Liver (tissue), 9 donors: Measurements from ENCODE around the gene UBE2N. TPM values are rescaled to one million over a fixed set of nuclear protein-coding genes. Genes with fewer than 3 reads are reported as not detected.
A peak's percentile ranks its signal among the peaks of the same experiment; 100 is the strongest.

Source experiments
- DNase-seq: peaks from one replicate; pipeline ENCODE4 v3.0.0-alpha.2; 2017; ENCODE audit warnings: low spot score
- H3K27ac ChIP-seq, 2 donors: one replicate each; pipeline ENCODE4 v1.7.0; 2013; ENCODE audit warnings: inconsistent platforms in 2 of 2, low read length in 2 of 2, control low read depth in 1 of 2, low read depth in 1 of 2, mild to moderate bottlenecking in 1 of 2
- H3K27me3 ChIP-seq, 4 donors: one replicate each; pipeline versions ENCODE4 v1.6.1 to v1.7.0; 2013; ENCODE audit warnings: low read length in 3 of 4, inconsistent platforms in 1 of 4, mild to moderate bottlenecking in 1 of 4, moderate library complexity in 1 of 4; ENCODE audit not compliant: control insufficient read depth in 4 of 4, insufficient read depth in 4 of 4
- H3K36me3 ChIP-seq, 4 donors: one replicate each; pipeline versions ENCODE4 v1.6.1 to v1.7.0; 2013; ENCODE audit warnings: low read length in 3 of 4, mild to moderate bottlenecking in 3 of 4, low read depth in 1 of 4, moderate library complexity in 1 of 4; ENCODE audit not compliant: control insufficient read depth in 4 of 4, insufficient read depth in 3 of 4
- H3K4me1 ChIP-seq, 4 donors: one replicate each; pipeline versions ENCODE4 v1.6.1 to v1.7.0; 2013; ENCODE audit warnings: low read length in 3 of 4, mild to moderate bottlenecking in 3 of 4, moderate library complexity in 1 of 4; ENCODE audit not compliant: control insufficient read depth in 4 of 4, insufficient read depth in 4 of 4
- H3K4me3 ChIP-seq, 3 donors: one replicate each; pipeline versions ENCODE4 v1.6.1 to v1.7.0; 2013; ENCODE audit warnings: low read length in 3 of 3, control low read depth in 1 of 3, low read depth in 1 of 3, mild to moderate bottlenecking in 1 of 3
- H3K9ac ChIP-seq, 2 donors: one replicate each; pipeline ENCODE4 v1.7.0; 2013; ENCODE audit warnings: low read length in 2 of 2, mild to moderate bottlenecking in 2 of 2, moderate library complexity in 2 of 2, control low read depth in 1 of 2, low read depth in 1 of 2
- H3K9me3 ChIP-seq, 4 donors: one replicate each; pipeline versions ENCODE4 v1.6.1 to v1.7.0; 2013; ENCODE audit warnings: low read length in 3 of 4; ENCODE audit not compliant: control insufficient read depth in 4 of 4
- ATF3 ChIP-seq: IDR thresholded peaks from 2 replicates; pipeline ENCODE4 v1.6.1; 2016; ENCODE audit warnings: antibody characterized with exemption
- CTCF ChIP-seq: fragments of 150-350 bp; IDR thresholded peaks from 2 replicates; pipeline ENCODE4 v1.5.1; 2017; ENCODE audit warnings: improper control_type of control experiment, low read depth, low read length; ENCODE audit not compliant: missing input control
- FOXA1 ChIP-seq: IDR thresholded peaks from 2 replicates; pipeline ENCODE4 v1.6.1; 2016; ENCODE audit warnings: antibody characterized with exemption
- FOXA2 ChIP-seq: IDR thresholded peaks from 2 replicates; pipeline ENCODE4 v1.6.1; 2016; ENCODE audit warnings: antibody characterized with exemption
- GABPA ChIP-seq, 2 donors: IDR thresholded peaks in 1 of 2; conservative IDR thresholded peaks in 1 of 2; 2 replicates each; pipeline ENCODE4 v1.6.1; 2016; ENCODE audit warnings: antibody characterized with exemption in 2 of 2, mild to moderate bottlenecking in 1 of 2, moderate library complexity in 1 of 2
- HNF4A ChIP-seq, 2 donors: conservative IDR thresholded peaks; 2 replicates each; pipeline ENCODE4 v1.6.1; 2016; ENCODE audit warnings: antibody characterized with exemption in 2 of 2, mild to moderate bottlenecking in 2 of 2
- HNF4G ChIP-seq: IDR thresholded peaks from 2 replicates; pipeline ENCODE4 v1.6.1; 2016; ENCODE audit warnings: antibody characterized with exemption
- NR2F2 ChIP-seq: IDR thresholded peaks from 2 replicates; pipeline ENCODE4 v1.6.1; 2016; ENCODE audit warnings: antibody characterized with exemption
- RAD21 ChIP-seq, 2 donors: IDR thresholded peaks; 2 replicates each; pipeline ENCODE4 v1.6.1; 2016; ENCODE audit warnings: antibody characterized with exemption in 2 of 2, mild to moderate bottlenecking in 2 of 2
- REST ChIP-seq: IDR thresholded peaks from 2 replicates; pipeline ENCODE4 v1.6.1; 2016; ENCODE audit warnings: antibody characterized with exemption, mild to moderate bottlenecking
- RXRA ChIP-seq, 2 donors: IDR thresholded peaks; 2 replicates each; pipeline ENCODE4 v1.6.1; 2017 to 2018; ENCODE audit warnings: antibody characterized with exemption in 2 of 2, mild to moderate bottlenecking in 1 of 2
- SP1 ChIP-seq: IDR thresholded peaks from 2 replicates; pipeline ENCODE4 v1.6.1; 2018; ENCODE audit warnings: antibody characterized with exemption, mild to moderate bottlenecking
- YY1 ChIP-seq: IDR thresholded peaks from 2 replicates; pipeline ENCODE4 v1.6.1; 2016; ENCODE audit warnings: antibody characterized with exemption, mild to moderate bottlenecking
- ZBTB33 ChIP-seq: IDR thresholded peaks from 2 replicates; pipeline ENCODE4 v1.6.1; 2016; ENCODE audit warnings: antibody characterized with exemption
- WGBS: extraction: QIAGEN DNeasy Blood & Tissue Kit; methylation state at CpG from one replicate; pipeline ENCODE4 v1.1.7; 2013; 5-methylcytosine and 5-hydroxymethylcytosine counted together
- polyA plus RNA-seq, 2 donors: library from polyadenylated mRNA; stranded (reverse) in 1 of 2; unstranded in 1 of 2; fragments of 200-250 nt in 1 of 2; fragments of >200 nt in 1 of 2; fragmentation: Nextera tagmentation in 1 of 2; extraction: Ambion mirVana in 1 of 2; gene quantifications; one replicate each; pipeline versions ENCODE4 v1.2.1 to v1.2.3, GENCODE V29; 2013 to 2015
- total RNA-seq, 2 donors: library from RNA; depleted of rRNA; stranded (reverse); fragments of >200 nt; gene quantifications; one replicate each; pipeline ENCODE4 v1.2.3, GENCODE V29; 2014
- donor health status: healthy.
- donor health status: healthy.
- donor health status: healthy.
- donor health status: healthy.
- donor health status: healthy.

The UBE2N gene
- total and polyA plus RNA-seq, 4 donors, result 13.9 to 63.7 (median 32.6) TPM

GRCh38 chr12:93422050-93422449 is 19.7 kb downstream of the UBE2N start (continued):
- TF ChIP-seq CTCF, result no peak
- TF ChIP-seq SP1, result no peak
- TF ChIP-seq RXRA (IDR thresholded peaks at IDR 0.05), result no peak
- no peak for TF ChIP-seq FOXA1
- TF ChIP-seq HNF4A (conservative IDR thresholded peaks at IDR 0.05), result no peak

GRCh38 chr12:93419388-93420034 is 22.2 kb downstream of the UBE2N start:
- 29% methylated on average over 1 of the region's 1 CpG for WGBS
- Histone ChIP-seq H3K4me1 (peaks cover 2 to 5% (median 2%) of the 10 kb centered on the region in 4 donors), H3K27ac (no peak overlapping the region), H3K36me3 (peaks cover 0 to 1% (median 0%) of the 10 kb centered on the region in 4 donors), H3K9ac (no peak overlapping the region), H3K27me3 (no peaks in the 10 kb centered on the region), H3K9me3 (no peaks in the 10 kb centered on the region), H3K4me3 (no peak overlapping the region)
- no peak for DNase-seq
- TF ChIP-seq RAD21 (IDR thresholded peaks at IDR 0.05) (peak; percentile 73 to 82), SP1 (no peak), CTCF (peak; percentile 62)

- Histone ChIP-seq H3K27me3 (no peaks in the 10 kb centered on the region), H3K9ac (no peak overlapping the region), H3K36me3 (no peaks in the 10 kb centered on the region), H3K9me3 (no peaks in the 10 kb centered on the region), H3K4me3 (no peak overlapping the region), H3K4me1 (peaks cover 2 to 5% (median 2%) of the 10 kb centered on the region in 4 donors), H3K27ac (no peak overlapping the region)
- no peak for DNase-seq
- TF ChIP-seq HNF4A (conservative IDR thresholded peaks at IDR 0.05) (no peak), RXRA (IDR thresholded peaks at IDR 0.05) (no peak), HNF4G (no peak), CTCF (no peak), FOXA2 (no peak), NR2F2 (no peak), GABPA (IDR thresholded peaks at IDR 0.05 in 1 of 2, conservative IDR thresholded peaks at IDR 0.05 in 1 of 2) (no peak), YY1 (no peak), RAD21 (IDR thresholded peaks at IDR 0.05) (no peak), ATF3 (no peak), REST (no peak), ZBTB33 (no peak)
- 83% methylated on average over 4 of the region's 4 CpGs for WGBS
These were observed 23.7 kb downstream of the UBE2N start for GRCh38 chr12:93417967-93418480.
